H54 (cell line): Measurements from ENCODE around the gene KIFC3.

Experiments used
- DNase-seq: peaks from one replicate; pipeline ENCODE4 v3.0.0; 2011; ENCODE audit warnings: low spot score, mixed read lengths; ENCODE audit not compliant: insufficient read length
- FAIRE-seq: peaks from 3 replicates; lab custom pipeline; 2011; peaks lifted over from hg19 to GRCh38; lab: Jason Lieb, UNC
- POLR2A ChIP-seq: IDR thresholded peaks from 2 replicates; pipeline ENCODE4 v1.6.1; 2011; ENCODE audit warnings: low read depth, mild to moderate bottlenecking, low read length

The KIFC3 gene

GRCh38 chr16:57765160-57765728 is 37.0 kb downstream of the KIFC3 start:
- FAIRE-seq (no peak), DNase-seq (no peak)
- TF ChIP-seq POLR2A = no peak

- no peak for TF ChIP-seq POLR2A
- peak; percentile 70 for DNase-seq
- peak; percentile 93 for FAIRE-seq
These were observed 37.7 kb downstream of the KIFC3 start for GRCh38 chr16:57764341-57765159.

GRCh38 chr16:57764006-57764340 is 38.3 kb downstream of the KIFC3 start:
- TF ChIP-seq POLR2A = no peak
- no peak for DNase-seq
- FAIRE-seq = no peak

GRCh38 chr16:57763285-57764005 is 38.8 kb downstream of the KIFC3 start:
- no peak for DNase-seq
- no peak for TF ChIP-seq POLR2A
- no peak for FAIRE-seq

GRCh38 chr16:57762365-57763040 is 39.8 kb downstream of the KIFC3 start:
- FAIRE-seq (no peak), DNase-seq (no peak)

GRCh38 chr16:57761957-57762356 is 40.3 kb downstream of the KIFC3 start:
- TF ChIP-seq POLR2A = no peak
- DNase-seq (no peak), FAIRE-seq (no peak)

More at GRCh38 chr16:57762365-57763040, 39.8 kb downstream of the KIFC3 start:
- TF ChIP-seq POLR2A = no peak

- no peak for TF ChIP-seq POLR2A
- no peak for DNase-seq
- FAIRE-seq = no peak
These were observed 41.0 kb downstream of the KIFC3 start for GRCh38 chr16:57761301-57761700.

GRCh38 chr16:57760357-57761160 is 41.7 kb downstream of the KIFC3 start:
- TF ChIP-seq POLR2A = no peak
- FAIRE-seq (no peak), DNase-seq (no peak)

- no peak for FAIRE-seq
- no peak for TF ChIP-seq POLR2A
- no peak for DNase-seq
These were observed 42.5 kb downstream of the KIFC3 start for GRCh38 chr16:57759541-57760356.

GRCh38 chr16:57759131-57759530 is 43.2 kb downstream of the KIFC3 start:
- no peak for TF ChIP-seq POLR2A
- FAIRE-seq (no peak), DNase-seq (no peak)

- FAIRE-seq = no peak
- TF ChIP-seq POLR2A = no peak
These were observed 43.8 kb downstream of the KIFC3 start for GRCh38 chr16:57758331-57759117.

GRCh38 chr16:57757883-57758282 is 44.4 kb downstream of the KIFC3 start:
- TF ChIP-seq POLR2A = no peak
- DNase-seq (no peak), FAIRE-seq (no peak)

More at GRCh38 chr16:57758331-57759117, 43.8 kb downstream of the KIFC3 start:
- DNase-seq = no peak
